GM18505 (cell line): Measurements from ENCODE around the gene SPECC1L.
A peak's percentile ranks its signal among the peaks of the same experiment; 100 is the strongest.
"Not testable (repeated sequence)": the region's sequence is repeated elsewhere in the genome, so short reads cannot be mapped to it uniquely, and the experiment has no call there.

ENCODE experiments used
- ATAC-seq: cut with Tn5 transposase; IDR thresholded peaks from one replicate; pipeline ENCODE4 v1.9.1; 2021; ENCODE audit not compliant: unreplicated experiment
- POLR2A ChIP-seq: IDR thresholded peaks from 4 replicates; pipeline ENCODE4 v1.6.1; 2011; ENCODE audit warnings: borderline replicate concordance; ENCODE audit not compliant: insufficient read depth, insufficient read length; ENCODE audit errors: extremely low read depth

Gene SPECC1L

GRCh38 chr22:24270556-24271385, at the start of gene SPECC1L:
TSS of gene SPECC1L (plus strand) at chr22:24270831. CDS start at chr22:24302232, 31,401 bp downstream.
- peak; percentile 83 for ATAC-seq
- peak; percentile 98 for TF ChIP-seq POLR2A

GRCh38 chr22:24224468-24224867, 46.2 kb upstream of the SPECC1L start:
- no peak for ATAC-seq
- TF ChIP-seq POLR2A, result no peak

GRCh38 chr22:24225044-24225601, 45.5 kb upstream of the SPECC1L start:
- no peak for ATAC-seq
- TF ChIP-seq POLR2A, result no peak

GRCh38 chr22:24225951-24226350, 44.7 kb upstream of the SPECC1L start:
- ATAC-seq, result no peak

GRCh38 chr22:24230911-24231656, 39.5 kb upstream of the SPECC1L start:
- TF ChIP-seq POLR2A, result no peak
- no peak for ATAC-seq

More at GRCh38 chr22:24225951-24226350, 44.7 kb upstream of the SPECC1L start:
- TF ChIP-seq POLR2A, result no peak

GRCh38 chr22:24231706-24232105, 38.9 kb upstream of the SPECC1L start:
- ATAC-seq, result no peak
- no peak for TF ChIP-seq POLR2A

GRCh38 chr22:24232124-24232523, 38.5 kb upstream of the SPECC1L start:
- no peak for ATAC-seq
- TF ChIP-seq POLR2A, result no peak

GRCh38 chr22:24232725-24233124, 37.9 kb upstream of the SPECC1L start:
- ATAC-seq, result no peak
- TF ChIP-seq POLR2A, result no peak

GRCh38 chr22:24233235-24233634, 37.4 kb upstream of the SPECC1L start:
- TF ChIP-seq POLR2A, result no peak

GRCh38 chr22:24233816-24234215, 36.8 kb upstream of the SPECC1L start:
- no peak for TF ChIP-seq POLR2A
- ATAC-seq, result no peak

More at GRCh38 chr22:24233235-24233634, 37.4 kb upstream of the SPECC1L start:
- ATAC-seq, result no peak

GRCh38 chr22:24235315-24235714, 35.3 kb upstream of the SPECC1L start:
- no peak for TF ChIP-seq POLR2A
- ATAC-seq, result no peak

- ATAC-seq, result no peak
- TF ChIP-seq POLR2A, result no peak
These were observed 34.0 kb upstream of the SPECC1L start for GRCh38 chr22:24236656-24237055.

GRCh38 chr22:24238101-24238694, 32.4 kb upstream of the SPECC1L start:
- ATAC-seq, result not testable (repeated sequence)
